GM19395 (cell line): ENCODE results near the gene FES.

Experiments used
- ATAC-seq: cut with Tn5 transposase; IDR thresholded peaks from one replicate; pipeline ENCODE4 v1.9.1; 2021; ENCODE audit warnings: mild to moderate bottlenecking, moderate library complexity; ENCODE audit not compliant: unreplicated experiment

Gene FES

GRCh38 chr15:90875549-90875981, 8.7 kb upstream of the FES start:
- no peak for ATAC-seq

GRCh38 chr15:90876046-90876445, 8.3 kb upstream of the FES start:
- ATAC-seq, result no peak

- ATAC-seq, result no peak
Observed at GRCh38 chr15:90876512-90877170, 7.7 kb upstream of the FES start.

GRCh38 chr15:90877315-90877714, 7.0 kb upstream of the FES start:
- ATAC-seq, result no peak

- no peak for ATAC-seq
Observed at GRCh38 chr15:90877996-90878395, 6.3 kb upstream of the FES start.

- ATAC-seq, result no peak
Observed at GRCh38 chr15:90878660-90879059, 5.6 kb upstream of the FES start.

- no peak for ATAC-seq
Observed at GRCh38 chr15:90879730-90880366, 4.5 kb upstream of the FES start.

- no peak for ATAC-seq
Observed at GRCh38 chr15:90880381-90881145, 3.7 kb upstream of the FES start.

DNA sequence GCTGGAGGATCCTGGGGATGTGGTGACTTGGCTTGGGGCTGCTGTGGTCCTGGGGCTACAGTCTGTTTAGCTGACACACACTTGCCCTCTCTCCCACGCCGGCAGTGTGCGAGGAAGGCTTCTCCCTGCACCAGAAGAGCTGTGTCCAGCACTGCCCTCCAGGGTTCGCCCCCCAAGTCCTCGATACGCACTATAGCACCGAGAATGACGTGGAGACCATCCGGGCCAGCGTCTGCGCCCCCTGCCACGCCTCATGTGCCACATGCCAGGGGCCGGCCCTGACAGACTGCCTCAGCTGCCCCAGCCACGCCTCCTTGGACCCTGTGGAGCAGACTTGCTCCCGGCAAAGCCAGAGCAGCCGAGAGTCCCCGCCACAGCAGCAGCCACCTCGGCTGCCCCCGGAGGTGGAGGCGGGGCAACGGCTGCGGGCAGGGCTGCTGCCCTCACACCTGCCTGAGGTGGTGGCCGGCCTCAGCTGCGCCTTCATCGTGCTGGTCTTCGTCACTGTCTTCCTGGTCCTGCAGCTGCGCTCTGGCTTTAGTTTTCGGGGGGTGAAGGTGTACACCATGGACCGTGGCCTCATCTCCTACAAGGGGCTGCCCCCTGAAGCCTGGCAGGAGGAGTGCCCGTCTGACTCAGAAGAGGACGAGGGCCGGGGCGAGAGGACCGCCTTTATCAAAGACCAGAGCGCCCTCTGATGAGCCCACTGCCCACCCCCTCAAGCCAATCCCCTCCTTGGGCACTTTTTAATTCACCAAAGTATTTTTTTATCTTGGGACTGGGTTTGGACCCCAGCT, 2.9 kb upstream of the FES start:
- no peak for ATAC-seq

DNA sequence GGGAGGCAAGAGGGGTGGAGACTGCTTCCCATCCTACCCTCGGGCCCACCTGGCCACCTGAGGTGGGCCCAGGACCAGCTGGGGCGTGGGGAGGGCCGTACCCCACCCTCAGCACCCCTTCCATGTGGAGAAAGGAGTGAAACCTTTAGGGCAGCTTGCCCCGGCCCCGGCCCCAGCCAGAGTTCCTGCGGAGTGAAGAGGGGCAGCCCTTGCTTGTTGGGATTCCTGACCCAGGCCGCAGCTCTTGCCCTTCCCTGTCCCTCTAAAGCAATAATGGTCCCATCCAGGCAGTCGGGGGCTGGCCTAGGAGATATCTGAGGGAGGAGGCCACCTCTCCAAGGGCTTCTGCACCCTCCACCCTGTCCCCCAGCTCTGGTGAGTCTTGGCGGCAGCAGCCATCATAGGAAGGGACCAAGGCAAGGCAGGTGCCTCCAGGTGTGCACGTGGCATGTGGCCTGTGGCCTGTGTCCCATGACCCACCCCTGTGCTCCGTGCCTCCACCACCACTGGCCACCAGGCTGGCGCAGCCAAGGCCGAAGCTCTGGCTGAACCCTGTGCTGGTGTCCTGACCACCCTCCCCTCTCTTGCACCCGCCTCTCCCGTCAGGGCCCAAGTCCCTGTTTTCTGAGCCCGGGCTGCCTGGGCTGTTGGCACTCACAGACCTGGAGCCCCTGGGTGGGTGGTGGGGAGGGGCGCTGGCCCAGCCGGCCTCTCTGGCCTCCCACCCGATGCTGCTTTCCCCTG, 2.2 kb upstream of the FES start:
- no peak for ATAC-seq

GRCh38 chr15:90882781-90883525, 1.4 kb upstream of the FES start:
- ATAC-seq, result no peak

- no peak for ATAC-seq
Observed at GRCh38 chr15:90883526-90883975, 753 bp upstream of the FES start.

GRCh38 chr15:90884719-90885431, 571 bp downstream of the FES start:
- ATAC-seq, result peak; percentile 4

GRCh38 chr15:90885432-90886290, 1.4 kb downstream of the FES start:
- peak; percentile 51 for ATAC-seq

DNA sequence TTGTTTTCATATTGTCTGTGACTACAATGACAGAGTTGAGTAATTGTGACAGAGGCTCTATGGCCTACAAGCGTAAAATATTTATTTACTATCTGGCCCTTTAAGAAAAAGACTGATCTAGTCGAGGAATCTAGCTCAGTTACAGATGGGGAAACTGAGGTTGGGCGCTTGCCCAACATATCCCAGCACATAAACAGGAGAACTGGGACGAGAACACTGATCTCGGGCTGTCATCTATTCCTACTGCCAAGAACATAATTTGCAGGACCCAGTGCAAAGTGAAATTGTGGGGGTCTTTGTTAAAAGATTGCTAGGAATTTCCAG, 1.9 kb downstream of the FES start:
- no peak for ATAC-seq

DNA sequence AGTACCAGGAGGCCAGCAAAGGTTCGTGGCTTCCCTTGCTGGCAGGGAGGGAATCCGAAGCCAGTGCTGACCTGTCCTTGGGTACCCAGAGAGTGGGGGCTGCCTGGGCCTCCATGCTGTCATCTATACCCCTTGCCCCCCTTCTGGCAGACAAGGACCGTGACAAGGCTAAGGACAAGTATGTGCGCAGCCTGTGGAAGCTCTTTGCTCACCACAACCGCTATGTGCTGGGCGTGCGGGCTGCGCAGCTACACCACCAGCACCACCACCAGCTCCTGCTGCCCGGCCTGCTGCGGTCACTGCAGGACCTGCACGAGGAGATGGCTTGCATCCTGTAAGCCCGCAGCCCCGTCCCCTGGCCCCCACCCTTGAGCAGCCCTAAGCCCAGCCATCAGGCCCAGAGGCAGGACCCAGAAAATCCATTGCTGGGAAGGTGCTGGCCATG, 2.8 kb downstream of the FES start:
- no peak for ATAC-seq

DNA sequence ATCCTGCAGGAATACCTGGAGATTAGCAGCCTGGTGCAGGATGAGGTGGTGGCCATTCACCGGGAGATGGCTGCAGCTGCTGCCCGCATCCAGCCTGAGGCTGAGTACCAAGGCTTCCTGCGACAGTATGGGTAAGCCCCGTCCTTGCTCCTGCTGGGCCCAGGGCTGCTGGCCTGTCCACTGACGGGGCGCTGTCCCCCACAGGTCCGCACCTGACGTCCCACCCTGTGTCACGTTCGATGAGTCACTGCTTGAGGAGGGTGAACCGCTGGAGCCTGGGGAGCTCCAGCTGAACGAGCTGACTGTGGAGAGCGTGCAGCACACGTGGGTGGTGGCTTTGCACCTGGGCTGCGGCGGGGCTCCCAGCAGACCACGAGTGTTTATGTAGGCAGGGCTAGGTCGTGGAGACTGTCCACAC, 5.0 kb downstream of the FES start:
- ATAC-seq, result no peak

DNA sequence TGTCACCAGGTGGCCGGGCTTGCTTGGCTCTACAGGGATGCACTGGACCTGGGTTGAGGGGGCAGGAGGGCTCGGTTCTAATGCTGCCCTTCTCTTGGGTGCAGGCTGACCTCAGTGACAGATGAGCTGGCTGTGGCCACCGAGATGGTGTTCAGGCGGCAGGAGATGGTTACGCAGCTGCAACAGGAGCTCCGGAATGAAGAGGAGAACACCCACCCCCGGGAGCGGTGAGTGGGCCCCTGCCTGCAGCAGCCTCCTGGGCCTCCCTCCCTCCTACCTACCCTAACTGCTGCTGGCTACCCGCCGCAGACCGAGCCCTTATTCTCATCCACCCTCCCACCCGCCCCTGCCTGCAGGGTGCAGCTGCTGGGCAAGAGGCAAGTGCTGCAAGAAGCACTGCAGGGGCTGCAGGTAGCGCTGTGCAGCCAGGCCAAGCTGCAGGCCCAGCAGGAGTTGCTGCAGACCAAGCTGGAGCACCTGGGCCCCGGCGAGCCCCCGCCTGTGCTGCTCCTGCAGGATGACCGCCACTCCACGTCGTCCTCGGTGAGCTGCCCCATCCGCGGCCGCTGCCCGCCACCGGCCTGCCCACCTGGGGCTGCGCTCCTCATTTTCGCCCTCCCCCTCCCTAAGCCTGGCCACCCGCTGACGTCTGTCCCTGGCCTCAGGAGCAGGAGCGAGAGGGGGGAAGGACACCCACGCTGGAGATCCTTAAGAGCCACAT, 5.6 kb downstream of the FES start:
- ATAC-seq, result no peak
